A549 (cell line): ENCODE measurements around the gene IL19. TPM values are rescaled to one million over a fixed set of nuclear protein-coding genes. Genes with fewer than 3 reads are reported as not detected.

Experiments
- ATAC-seq, 2 experiments: fragments of 200-7000 bp in 1 of 2; fragments of >200 bp in 1 of 2; cut with Nextera tagmentation in 1 of 2; cut with Tn5 transposase in 1 of 2; 3 replicates each; pipeline versions ENCODE4 v1.8.0 to v1.9.1; 2018 to 2020; ENCODE audit warnings: mild to moderate bottlenecking in 1 of 2, moderate library complexity in 1 of 2
- CTCF ChIA-PET: fragments of 300-600 bp; sonication (Branson Sonifier 250); formaldehyde crosslinking; extraction: SDS; loops from one replicate; lab custom pipeline; 2021; ENCODE audit warnings: antibody characterized with exemption, inconsistent platforms; lab: Yijun Ruan, JAX
- POLR2A ChIA-PET: fragments of 350-600 bp; formaldehyde crosslinking; extraction: SDS; loops from one replicate; lab custom pipeline; 2021; ENCODE audit warnings: antibody characterized with exemption, inconsistent platforms; lab: Yijun Ruan, JAX
- DNase-seq, 2 experiments: peaks; one replicate each; pipeline versions ENCODE4 v3.0.0 to v3.0.0-alpha.2; 2011 to 2016; ENCODE audit warnings: low read depth in 1 of 2, low spot score in 1 of 2
- FAIRE-seq: peaks from 2 replicates; lab custom pipeline; 2011; peaks lifted over from hg19 to GRCh38; lab: Jason Lieb, UNC
- H3K27ac ChIP-seq, 2 experiments: fragments of >200 bp; sonication (Bioruptor Twin); formaldehyde crosslinking; 3 replicates each; pipeline ENCODE4 v1.5.1; 2016 to 2017
- H3K4me1 ChIP-seq: fragments of >200 bp; sonication (Bioruptor Twin); formaldehyde crosslinking; 3 replicates; pipeline ENCODE4 v1.6.1; 2016
- H3K4me2 ChIP-seq: fragments of >200 bp; sonication (Bioruptor Twin); formaldehyde crosslinking; 3 replicates; pipeline ENCODE4 v1.6.1; 2016
- H3K4me3 ChIP-seq: fragments of >200 bp; sonication (Bioruptor Twin); formaldehyde crosslinking; 3 replicates; pipeline ENCODE4 v1.5.1; 2016
- H3K9me3 ChIP-seq: fragments of >200 bp; sonication (Bioruptor Twin); formaldehyde crosslinking; 3 replicates; pipeline ENCODE4 v1.6.1; 2016
- CBX2 ChIP-seq: fragments of 200-600 bp; sonication (generic); IDR thresholded peaks from 2 replicates; pipeline ENCODE4 v1.6.1; 2016; ENCODE audit warnings: low read depth, mild to moderate bottlenecking, borderline replicate concordance
- CHD4 ChIP-seq: fragments of 200-600 bp; sonication (generic); IDR thresholded peaks from 2 replicates; pipeline ENCODE4 v1.6.1; 2016; ENCODE audit warnings: antibody characterized with exemption, mild to moderate bottlenecking, borderline replicate concordance
- E2F6 ChIP-seq: IDR thresholded peaks from 2 replicates; pipeline ENCODE4 v1.6.1; 2012; ENCODE audit warnings: low read depth, borderline replicate concordance
- EHF ChIP-seq: fragments of 250-450 bp; sonication (Bioruptor Pico); IDR thresholded peaks from 2 replicates; pipeline ENCODE4 v1.5.0; 2020; ENCODE audit warnings: mild to moderate bottlenecking
- EP300 ChIP-seq, 2 experiments: fragments of >200 bp; sonication (Bioruptor Twin); formaldehyde crosslinking; IDR thresholded peaks; 2 replicates in 1 of 2; 3 replicates in 1 of 2; pipeline ENCODE4 v1.6.1; 2016 to 2017
- ESRRA ChIP-seq: fragments of 150-350 bp; IDR thresholded peaks from 2 replicates; pipeline ENCODE4 v1.6.1; 2014; ENCODE audit warnings: mild to moderate bottlenecking, low read length, borderline replicate concordance
- FOSB ChIP-seq: fragments of 250-450 bp; sonication (Bioruptor Pico); IDR thresholded peaks from 2 replicates; pipeline ENCODE4 v1.5.0; 2020; ENCODE audit warnings: mild to moderate bottlenecking, moderate library complexity
- FOXS1 ChIP-seq: fragments of 250-450 bp; sonication (Bioruptor Pico); IDR thresholded peaks from 2 replicates; pipeline ENCODE4 v1.5.0; 2020; ENCODE audit warnings: mild to moderate bottlenecking, moderate library complexity
- GATA3 ChIP-seq: IDR thresholded peaks from 2 replicates; pipeline ENCODE4 v1.6.1; 2012; ENCODE audit warnings: borderline replicate concordance
- HDAC2 ChIP-seq: fragments of 200-600 bp; sonication (generic); IDR thresholded peaks from 2 replicates; pipeline ENCODE4 v1.6.1; 2016
- HEYL ChIP-seq: fragments of 250-450 bp; sonication (Bioruptor Pico); IDR thresholded peaks from 2 replicates; pipeline ENCODE4 v1.8.0; 2021; ENCODE audit warnings: mild to moderate bottlenecking, moderate library complexity
- MAFK ChIP-seq: fragments of 450-650 bp; IDR thresholded peaks from 2 replicates; pipeline ENCODE4 v1.6.1; 2014; ENCODE audit not compliant: partially characterized antibody
- MAX ChIP-seq: IDR thresholded peaks from 2 replicates; pipeline ENCODE4 v1.6.1; 2012
- MAZ ChIP-seq: fragments of 150-350 bp; IDR thresholded peaks from 2 replicates; pipeline ENCODE4 v1.6.1; 2014; ENCODE audit warnings: antibody characterized with exemption, low read depth, low read length, borderline replicate concordance
- PHF8 ChIP-seq: fragments of 200-600 bp; sonication (generic); IDR thresholded peaks from 2 replicates; pipeline ENCODE4 v1.6.1; 2016; ENCODE audit warnings: low read depth, mild to moderate bottlenecking, antibody characterized with exemption, moderate library complexity, borderline replicate concordance
- POLR2A ChIP-seq: IDR thresholded peaks from 2 replicates; pipeline ENCODE4 v1.6.1; 2012; ENCODE audit warnings: mild to moderate bottlenecking, low read length
- RCOR1 ChIP-seq: fragments of 150-350 bp; IDR thresholded peaks from 2 replicates; pipeline ENCODE4 v1.6.1; 2014; ENCODE audit warnings: antibody characterized with exemption, low read length, low read depth
- RFX5 ChIP-seq: fragments of 450-650 bp; IDR thresholded peaks from 2 replicates; pipeline ENCODE4 v1.7.1; 2014; ENCODE audit warnings: antibody characterized with exemption, mild to moderate bottlenecking, moderate library complexity
- SMC3 ChIP-seq: fragments of >200 bp; sonication (Bioruptor Twin); formaldehyde crosslinking; IDR thresholded peaks from 3 replicates; pipeline ENCODE4 v1.6.1; 2018; ENCODE audit warnings: inconsistent platforms
- TFCP2L1 ChIP-seq: fragments of 250-450 bp; sonication (Bioruptor Pico); IDR thresholded peaks from 2 replicates; pipeline ENCODE4 v1.5.0; 2021; ENCODE audit warnings: mild to moderate bottlenecking
- ZSCAN20 ChIP-seq: fragments of 250-450 bp; sonication (Bioruptor Pico); IDR thresholded peaks from 2 replicates; pipeline ENCODE4 v1.8.0; 2022; ENCODE audit warnings: mild to moderate bottlenecking, moderate library complexity
- WGBS: methylation state at CpG from one replicate; pipeline ENCODE4 v1.1.6; 2017; ENCODE audit errors: missing lambda C conversion rate; 5-methylcytosine and 5-hydroxymethylcytosine counted together
- polyA plus RNA-seq, 4 experiments: library from polyadenylated mRNA; depleted of rRNA in 3 of 4; stranded (reverse); fragments of >200 nt; fragmentation: RNase III in 1 of 4; extraction: RNeasy Plus Mini Kit Qiagen cat#74134 plus additional on column Dnase treatment in 1 of 4; gene quantifications; 2 replicates in 3 of 4; 3 replicates in 1 of 4; pipeline ENCODE4 v1.2.3, GENCODE V29; 2011 to 2017
- TF ChIP-seq, protein P1 (sequence below): IDR thresholded peaks from 2 replicates; pipeline ENCODE4 v1.6.1; 2012
- TF ChIP-seq, protein P2 (sequence below): fragments of 450-650 bp; IDR thresholded peaks from 2 replicates; pipeline ENCODE4 v1.6.1; 2014; ENCODE audit warnings: antibody characterized with exemption

The IL19 gene
- polyA plus RNA-seq, 2 of the 4 experiments (the other 2 are of a cell fraction) = not detected

DNA sequence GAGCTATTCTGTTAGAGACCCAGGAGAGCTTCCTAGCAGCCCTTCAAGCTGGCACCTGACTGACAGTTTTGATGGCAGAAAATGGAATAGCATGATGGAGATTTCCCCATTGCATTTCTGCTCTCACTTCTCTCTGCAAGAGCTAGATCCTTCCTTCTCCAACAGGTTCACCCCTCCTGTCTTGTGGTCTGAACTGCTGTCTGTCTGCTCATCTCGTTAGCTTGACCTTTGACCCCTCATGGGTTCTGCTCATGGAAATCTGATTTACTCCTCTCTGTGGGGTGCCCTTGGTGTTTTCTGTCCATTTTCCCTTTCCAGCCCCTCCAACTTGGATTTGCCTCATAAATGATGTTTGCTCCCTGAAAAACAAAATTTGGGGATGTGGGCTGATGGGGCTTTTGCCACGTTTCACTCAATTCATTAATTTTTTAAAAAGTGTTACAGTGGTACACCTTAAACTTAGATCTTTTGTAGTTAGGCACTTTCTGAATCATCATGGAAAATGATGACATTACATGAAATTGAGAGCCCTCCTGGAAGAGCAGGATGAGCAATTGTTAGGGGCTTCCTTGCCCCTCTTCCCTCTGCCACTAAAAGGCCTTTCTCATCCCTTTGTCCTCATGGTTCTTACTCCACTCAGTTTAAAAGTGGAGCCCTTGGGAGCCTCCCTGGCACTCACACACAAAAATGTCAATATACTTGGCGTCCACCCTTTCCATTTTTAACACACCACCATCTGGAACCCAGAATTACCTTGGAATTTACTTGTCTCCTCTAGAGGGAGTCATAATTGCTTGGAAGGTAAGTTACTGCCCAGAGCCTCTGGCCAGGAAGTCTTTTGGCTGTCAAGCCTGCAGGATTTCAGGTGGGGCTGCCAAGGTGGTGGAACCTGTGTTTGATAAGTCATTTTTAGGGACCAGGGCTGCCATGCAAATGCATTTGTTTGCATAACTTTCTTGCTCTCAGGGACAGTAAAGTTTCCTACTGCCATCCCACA lies 31.9 kb upstream of the IL19 start (continued):
- TF ChIP-seq CBX2 = no peak
- TF ChIP-seq, protein P1, sequence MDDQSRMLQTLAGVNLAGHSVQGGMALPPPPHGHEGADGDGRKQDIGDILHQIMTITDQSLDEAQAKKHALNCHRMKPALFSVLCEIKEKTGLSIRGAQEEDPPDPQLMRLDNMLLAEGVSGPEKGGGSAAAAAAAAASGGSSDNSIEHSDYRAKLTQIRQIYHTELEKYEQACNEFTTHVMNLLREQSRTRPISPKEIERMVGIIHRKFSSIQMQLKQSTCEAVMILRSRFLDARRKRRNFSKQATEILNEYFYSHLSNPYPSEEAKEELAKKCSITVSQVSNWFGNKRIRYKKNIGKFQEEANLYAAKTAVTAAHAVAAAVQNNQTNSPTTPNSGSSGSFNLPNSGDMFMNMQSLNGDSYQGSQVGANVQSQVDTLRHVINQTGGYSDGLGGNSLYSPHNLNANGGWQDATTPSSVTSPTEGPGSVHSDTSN = no peak
- TF ChIP-seq, protein P2, sequence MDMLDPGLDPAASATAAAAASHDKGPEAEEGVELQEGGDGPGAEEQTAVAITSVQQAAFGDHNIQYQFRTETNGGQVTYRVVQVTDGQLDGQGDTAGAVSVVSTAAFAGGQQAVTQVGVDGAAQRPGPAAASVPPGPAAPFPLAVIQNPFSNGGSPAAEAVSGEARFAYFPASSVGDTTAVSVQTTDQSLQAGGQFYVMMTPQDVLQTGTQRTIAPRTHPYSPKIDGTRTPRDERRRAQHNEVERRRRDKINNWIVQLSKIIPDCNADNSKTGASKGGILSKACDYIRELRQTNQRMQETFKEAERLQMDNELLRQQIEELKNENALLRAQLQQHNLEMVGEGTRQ = no peak
- TF ChIP-seq POLR2A = no peak
- TF ChIP-seq E2F6 = no peak
- no peak for TF ChIP-seq CHD4
- no peak for TF ChIP-seq EP300 (IDR thresholded peaks at IDR 0.05)
- no peak for TF ChIP-seq MAX
- peak; percentile 38; the same call in 1 of the 3 replicates for TF ChIP-seq SMC3
- no peak for TF ChIP-seq HEYL (CRISPR knock-in tag)

- ATAC-seq = no peak
- CTCF ChIA-PET = interaction anchor here (0.6 to 1.9 kb wide), 14 partner anchors 9 to 264 kb away, joined by 3 to 12 read pairs (median 4); partner anchors contain the start of gene IL20
- H3K4me1 ChIP-seq = peaks cover 6% of the 10 kb centered on the region; the same call in 1 of the 3 replicates
- H3K4me3 ChIP-seq = no peak overlapping the region
- no peak for FAIRE-seq
- POLR2A ChIA-PET = no interaction called here
- H3K27ac ChIP-seq = no peak overlapping the region
- no peaks in the 10 kb centered on the region for H3K9me3 ChIP-seq
- WGBS = 58% methylated on average over 5 of the region's 5 CpGs
- no peak for TF ChIP-seq MAFK
- no peak for TF ChIP-seq PHF8
- no peak for TF ChIP-seq ZSCAN20 (CRISPR knock-in tag)
- TF ChIP-seq FOSB (CRISPR knock-in tag) = no peak
- TF ChIP-seq FOXS1 (CRISPR knock-in tag) = no peak
- TF ChIP-seq RFX5 = no peak
- TF ChIP-seq MAZ = no peak
- TF ChIP-seq RCOR1 = no peak
- TF ChIP-seq SMC3 = no peak
- TF ChIP-seq ESRRA = no peak
- TF ChIP-seq HDAC2 = no peak
- no peak for TF ChIP-seq EHF (CRISPR knock-in tag)
- no peak for TF ChIP-seq TFCP2L1
- TF ChIP-seq GATA3 = no peak
- no peak for DNase-seq
- H3K4me2 ChIP-seq = no peak overlapping the region
Observed at GRCh38 chr1:206739411-206740076, 31.0 kb upstream of the IL19 start.
